ENCODE data around the gene MSLN.
A peak's percentile ranks its signal among the peaks of the same experiment; 100 is the strongest.

MSLN gene

DNA sequence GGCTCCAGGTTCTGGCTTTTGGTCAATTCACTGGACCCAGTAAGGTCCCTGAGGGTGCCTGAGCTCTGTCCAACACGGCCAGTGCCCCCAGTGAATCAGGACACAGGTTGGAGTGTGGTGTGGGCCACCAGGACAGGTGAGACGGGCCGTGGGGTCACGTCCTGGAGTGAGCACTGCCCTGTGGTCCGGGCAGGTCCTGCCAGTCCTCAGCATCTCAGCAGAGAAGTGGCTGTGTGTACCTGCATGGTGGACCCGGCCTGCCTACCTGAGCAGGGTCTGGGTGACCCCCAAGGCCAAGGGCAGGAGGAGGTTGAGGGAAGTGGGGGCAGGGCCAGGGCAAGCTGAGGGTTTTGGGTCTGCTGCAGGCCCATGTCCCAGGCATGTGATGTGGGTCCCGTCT is 41.9 kb downstream of the MSLN start:
- TF ChIP-seq, protein P1, sequence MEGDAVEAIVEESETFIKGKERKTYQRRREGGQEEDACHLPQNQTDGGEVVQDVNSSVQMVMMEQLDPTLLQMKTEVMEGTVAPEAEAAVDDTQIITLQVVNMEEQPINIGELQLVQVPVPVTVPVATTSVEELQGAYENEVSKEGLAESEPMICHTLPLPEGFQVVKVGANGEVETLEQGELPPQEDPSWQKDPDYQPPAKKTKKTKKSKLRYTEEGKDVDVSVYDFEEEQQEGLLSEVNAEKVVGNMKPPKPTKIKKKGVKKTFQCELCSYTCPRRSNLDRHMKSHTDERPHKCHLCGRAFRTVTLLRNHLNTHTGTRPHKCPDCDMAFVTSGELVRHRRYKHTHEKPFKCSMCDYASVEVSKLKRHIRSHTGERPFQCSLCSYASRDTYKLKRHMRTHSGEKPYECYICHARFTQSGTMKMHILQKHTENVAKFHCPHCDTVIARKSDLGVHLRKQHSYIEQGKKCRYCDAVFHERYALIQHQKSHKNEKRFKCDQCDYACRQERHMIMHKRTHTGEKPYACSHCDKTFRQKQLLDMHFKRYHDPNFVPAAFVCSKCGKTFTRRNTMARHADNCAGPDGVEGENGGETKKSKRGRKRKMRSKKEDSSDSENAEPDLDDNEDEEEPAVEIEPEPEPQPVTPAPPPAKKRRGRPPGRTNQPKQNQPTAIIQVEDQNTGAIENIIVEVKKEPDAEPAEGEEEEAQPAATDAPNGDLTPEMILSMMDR (IDR thresholded peaks at IDR 0.05; ENCODE audit: low read depth, low read length) = no peak
- DNase-seq (ENCODE audit: extremely low read depth, low read depth) = no peak

DNA sequence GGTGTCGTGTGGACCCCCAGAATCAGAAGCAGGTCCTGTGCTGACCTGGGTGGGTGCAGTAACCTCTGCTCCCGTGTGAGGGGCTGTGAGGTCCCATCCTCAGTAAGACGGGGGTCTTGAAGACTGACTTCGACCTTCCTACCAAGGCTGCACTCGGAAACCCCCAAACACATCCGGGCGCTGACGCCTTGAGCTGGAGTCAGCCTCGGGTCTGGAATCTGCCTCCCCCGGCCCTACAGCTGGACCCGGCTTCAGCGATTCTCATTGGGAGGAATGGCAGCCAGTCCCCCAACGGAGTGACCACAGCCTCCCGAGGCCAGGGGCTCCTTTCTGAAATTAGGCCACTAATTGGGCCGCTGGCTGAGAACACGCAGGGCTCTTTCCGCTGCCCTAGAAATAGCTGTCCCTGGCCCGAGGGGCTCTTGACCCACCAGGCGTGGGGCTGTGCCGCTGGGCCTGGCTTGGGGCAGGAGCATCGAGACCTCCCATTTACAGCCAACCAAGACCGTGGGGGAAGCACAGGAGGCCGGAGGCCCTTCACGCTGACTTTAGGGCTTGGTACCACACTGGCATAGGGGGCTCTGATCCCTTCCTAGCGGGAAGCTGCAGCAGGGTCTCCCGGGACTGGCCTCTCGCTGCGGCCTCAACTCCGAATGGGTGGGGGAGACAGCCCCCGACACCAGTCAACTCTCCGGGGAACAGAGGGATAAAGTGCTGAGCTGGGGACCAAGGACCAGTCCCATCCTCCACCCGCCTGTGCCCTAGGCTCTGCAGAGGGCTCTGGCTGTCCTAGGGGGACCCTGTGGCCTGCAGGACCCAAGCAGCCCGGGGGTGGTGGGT is 42.6 kb downstream of the MSLN start:
- no peak for DNase-seq (ENCODE audit: extremely low read depth, low read depth)
- TF ChIP-seq, protein P1 (IDR thresholded peaks at IDR 0.05; ENCODE audit: low read depth, low read length) = no peak

DNA sequence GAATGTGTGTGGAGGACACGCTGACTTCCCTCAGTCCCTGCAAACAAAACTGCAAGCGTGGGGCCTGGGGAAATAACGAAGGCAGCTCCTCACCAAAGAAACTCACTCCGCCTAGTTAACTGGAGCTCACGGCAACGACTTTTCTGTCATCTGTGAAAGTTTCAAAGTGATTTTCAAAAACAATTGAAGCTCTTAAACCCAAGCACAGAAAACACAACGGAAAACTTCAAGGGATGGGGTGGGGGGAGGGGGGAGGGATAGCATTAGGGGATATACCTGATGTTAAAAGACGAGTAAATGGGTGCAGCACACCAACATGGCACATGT is 43.2 kb downstream of the MSLN start:
- no peak for DNase-seq (ENCODE audit: extremely low read depth, low read depth)
- TF ChIP-seq, protein P1 (IDR thresholded peaks at IDR 0.05; ENCODE audit: low read depth, low read length) = no peak

DNA sequence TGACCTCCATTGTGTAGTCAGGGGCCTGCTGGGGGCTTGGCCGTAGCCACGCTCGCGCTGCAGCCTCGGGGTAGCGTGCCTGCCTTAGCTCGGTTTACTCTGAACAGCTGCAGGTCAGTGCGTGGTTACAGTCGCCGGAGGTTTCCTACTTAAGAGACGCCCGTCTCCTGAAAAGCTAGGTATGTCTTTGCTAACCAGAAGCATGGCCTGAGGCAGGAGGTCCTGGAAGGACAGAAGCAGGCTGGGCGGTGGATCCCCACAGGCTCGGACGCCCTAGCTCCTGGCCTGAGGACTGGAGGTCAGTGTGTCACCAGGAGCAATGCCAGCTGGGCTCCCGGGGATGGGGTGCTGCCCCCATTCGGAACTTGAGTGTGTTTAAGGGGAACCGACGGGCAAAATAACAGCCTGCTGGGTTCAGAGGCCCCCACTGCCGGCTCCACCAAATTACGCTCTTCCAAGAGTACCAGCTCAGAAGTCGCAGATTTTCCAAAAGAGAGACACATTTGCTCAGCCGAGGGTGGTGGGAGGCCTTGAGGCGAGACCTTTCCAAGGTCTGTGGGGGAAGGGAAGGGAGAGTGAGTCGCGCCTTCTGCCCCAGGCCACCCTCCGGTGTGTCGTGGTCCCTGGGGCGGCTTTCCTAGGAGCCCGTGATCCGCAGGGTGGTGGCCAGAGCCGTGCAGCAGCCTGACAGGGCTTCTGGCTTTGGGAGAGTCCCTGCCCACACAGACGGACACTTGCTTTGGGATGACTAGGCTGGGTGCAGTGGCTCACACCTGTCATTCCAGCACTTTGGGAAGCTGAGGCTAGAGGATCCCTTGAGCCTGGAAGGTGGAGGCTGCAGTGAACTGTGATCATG is 43.9 kb downstream of the MSLN start:
- no peak for DNase-seq (ENCODE audit: extremely low read depth, low read depth)
- TF ChIP-seq, protein P1 (IDR thresholded peaks at IDR 0.05; ENCODE audit: low read depth, low read length) = no peak

DNA sequence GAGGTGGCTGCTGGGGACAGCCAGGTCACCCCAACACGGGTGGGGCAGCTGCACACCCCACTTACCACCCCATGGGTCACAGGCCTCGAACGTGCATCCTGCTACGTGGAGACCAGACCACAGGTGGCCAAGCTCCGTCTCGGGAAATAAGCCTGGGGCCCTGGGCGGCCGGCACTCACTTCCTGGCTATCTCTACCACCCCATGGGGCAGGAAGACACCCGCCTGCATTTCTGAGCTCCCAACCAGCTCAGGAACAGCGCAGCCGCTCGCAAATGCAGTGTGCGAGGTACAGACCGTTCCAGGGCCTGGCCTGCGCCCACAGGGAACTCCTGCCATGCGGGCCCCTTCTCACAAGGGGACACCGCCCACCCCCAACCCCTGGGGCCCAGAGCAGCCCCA is 44.9 kb downstream of the MSLN start:
- TF ChIP-seq, protein P1 (IDR thresholded peaks at IDR 0.05; ENCODE audit: low read depth, low read length) = no peak

DNA sequence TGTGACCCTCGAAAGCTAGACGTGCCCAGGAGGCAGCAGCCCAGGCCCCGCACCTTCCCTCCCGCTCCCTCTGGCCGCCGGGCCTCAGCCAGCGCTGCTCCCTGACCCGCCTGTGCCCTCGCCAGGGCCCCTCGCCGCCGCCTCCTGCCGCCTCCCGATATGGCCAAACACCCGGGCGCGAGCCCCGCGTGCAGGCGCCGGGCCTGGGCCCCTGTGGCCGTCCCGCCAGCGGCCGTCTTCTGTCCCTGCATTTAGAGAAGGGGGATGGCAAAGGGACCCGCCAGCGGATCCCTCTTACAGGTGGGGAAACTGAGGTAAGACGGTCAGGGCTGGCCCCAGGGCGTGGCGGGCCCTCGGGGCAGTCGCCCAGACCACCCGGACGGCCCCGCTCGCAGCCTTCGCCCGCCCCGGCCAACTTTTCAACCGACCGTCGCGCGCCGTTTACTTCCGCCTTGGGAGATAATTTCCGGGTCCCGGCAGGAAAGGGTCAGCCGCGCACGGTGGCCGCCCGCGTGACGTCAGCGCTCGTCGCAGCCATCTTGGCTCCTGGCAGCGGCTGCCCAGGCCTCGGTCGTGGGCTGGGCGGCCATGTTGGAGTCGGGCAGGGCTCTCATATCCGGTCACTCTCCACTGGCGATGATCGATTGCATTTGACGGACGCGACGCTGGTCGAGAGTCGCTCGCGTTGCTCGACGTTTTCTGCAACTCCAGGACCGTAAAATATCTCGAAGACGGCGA is 47.0 kb downstream of the MSLN start:
- DNase-seq (ENCODE audit: extremely low read depth, low read depth) = peak; percentile 78

More for the DNA sequence above, 44.9 kb downstream of the MSLN start:
- DNase-seq (ENCODE audit: extremely low read depth, low read depth) = no peak

More for the DNA sequence above, 47.0 kb downstream of the MSLN start:
- TF ChIP-seq, protein P1 (IDR thresholded peaks at IDR 0.05; ENCODE audit: low read depth, low read length) = no peak
